Parathyroid adenoma (tissue), 2 donors: ENCODE data around the gene MYO3B.

ENCODE experiments used
- H2AFZ ChIP-seq: fragments of 300-600 bp; sonication (generic); one replicate; pipeline ENCODE4 v1.7.0; 2017; ENCODE audit warnings: antibody characterized with exemption, mild to moderate bottlenecking
- H3K27ac ChIP-seq: fragments of 300-600 bp; sonication (generic); one replicate; pipeline ENCODE4 v1.7.0; 2017
- H3K27me3 ChIP-seq: fragments of 300-600 bp; sonication (generic); one replicate; pipeline ENCODE4 v1.7.0; 2017; ENCODE audit warnings: low read length; ENCODE audit not compliant: control insufficient read depth, insufficient read depth
- H3K36me3 ChIP-seq: fragments of 300-600 bp; sonication (generic); one replicate; pipeline ENCODE4 v1.7.0; 2017; ENCODE audit warnings: low read length; ENCODE audit not compliant: control insufficient read depth, insufficient read depth
- H3K4me1 ChIP-seq: fragments of 300-600 bp; sonication (generic); one replicate; pipeline ENCODE4 v1.7.0; 2017; ENCODE audit warnings: control low read depth
- H3K4me2 ChIP-seq: fragments of 300-600 bp; sonication (generic); one replicate; pipeline ENCODE4 v1.7.0; 2017; ENCODE audit warnings: low read length
- H3K4me3 ChIP-seq: fragments of 300-600 bp; sonication (generic); one replicate; pipeline ENCODE4 v1.7.0; 2017; ENCODE audit warnings: low read depth, low read length
- H3K79me2 ChIP-seq: fragments of 300-600 bp; sonication (generic); one replicate; pipeline ENCODE4 v1.7.0; 2017; ENCODE audit warnings: control low read depth
- H3K9ac ChIP-seq: fragments of 300-600 bp; sonication (generic); one replicate; pipeline ENCODE4 v1.7.0; 2017; ENCODE audit warnings: mild to moderate bottlenecking
- H3K9me3 ChIP-seq: fragments of 300-600 bp; sonication (generic); one replicate; pipeline ENCODE4 v1.7.0; 2017; ENCODE audit warnings: low read length; ENCODE audit not compliant: control insufficient read depth
- CTCF ChIP-seq: fragments of 300-600 bp; sonication (generic); IDR thresholded peaks from one replicate; pipeline ENCODE4 v1.7.0; 2017; ENCODE audit warnings: antibody characterized with exemption, mild to moderate bottlenecking
- donor health status: primary hyperparathyroidism.

MYO3B gene

GRCh38 chr2:170247882-170248393 lies 70.0 kb downstream of the MYO3B start:
- no peak for TF ChIP-seq CTCF
- H3K27me3 ChIP-seq = no peaks in the 10 kb centered on the region
- no peak overlapping the region for H3K9ac ChIP-seq
- no peaks in the 10 kb centered on the region for H3K79me2 ChIP-seq
- H3K9me3 ChIP-seq = no peaks in the 10 kb centered on the region
- H2AFZ ChIP-seq = no peak overlapping the region
- H3K4me1 ChIP-seq = no peaks in the 10 kb centered on the region
- no peak overlapping the region for H3K4me3 ChIP-seq
- H3K27ac ChIP-seq = no peak overlapping the region
- no peaks in the 10 kb centered on the region for H3K36me3 ChIP-seq
- H3K4me2 ChIP-seq = no peak overlapping the region

GRCh38 chr2:170248574-170249393 lies 70.8 kb downstream of the MYO3B start:
- no peak for TF ChIP-seq CTCF
- Histone ChIP-seq H3K4me2 (no peak overlapping the region), H3K27me3 (no peaks in the 10 kb centered on the region), H3K4me1 (no peaks in the 10 kb centered on the region), H3K9me3 (no peaks in the 10 kb centered on the region), H3K9ac (no peak overlapping the region), H3K79me2 (no peaks in the 10 kb centered on the region), H3K4me3 (no peak overlapping the region), H2AFZ (no peak overlapping the region), H3K36me3 (no peaks in the 10 kb centered on the region), H3K27ac (no peak overlapping the region)

GRCh38 chr2:170249761-170250160 lies 71.8 kb downstream of the MYO3B start:
- Histone ChIP-seq H2AFZ (no peak overlapping the region), H3K9ac (no peak overlapping the region)

GRCh38 chr2:170250584-170250983 lies 72.6 kb downstream of the MYO3B start:
- Histone ChIP-seq H3K9me3 (no peaks in the 10 kb centered on the region), H3K9ac (no peak overlapping the region), H2AFZ (no peak overlapping the region), H3K27ac (no peak overlapping the region), H3K79me2 (no peaks in the 10 kb centered on the region), H3K4me1 (no peaks in the 10 kb centered on the region), H3K4me3 (no peak overlapping the region), H3K4me2 (no peak overlapping the region), H3K36me3 (no peaks in the 10 kb centered on the region), H3K27me3 (no peaks in the 10 kb centered on the region)
- no peak for TF ChIP-seq CTCF

More at GRCh38 chr2:170249761-170250160, 71.8 kb downstream of the MYO3B start:
- no peak for TF ChIP-seq CTCF
- Histone ChIP-seq H3K27me3 (no peaks in the 10 kb centered on the region), H3K79me2 (no peaks in the 10 kb centered on the region), H3K4me3 (no peak overlapping the region), H3K4me1 (no peaks in the 10 kb centered on the region), H3K4me2 (no peak overlapping the region), H3K36me3 (no peaks in the 10 kb centered on the region), H3K9me3 (no peaks in the 10 kb centered on the region), H3K27ac (no peak overlapping the region)

- TF ChIP-seq CTCF = no peak
Observed at GRCh38 chr2:170252414-170252813, 74.5 kb downstream of the MYO3B start.

More at GRCh38 chr2:170252414-170252813, 74.5 kb downstream of the MYO3B start:
- Histone ChIP-seq H3K9ac (no peak overlapping the region), H3K9me3 (no peaks in the 10 kb centered on the region), H3K4me2 (no peak overlapping the region), H3K27ac (no peak overlapping the region), H3K27me3 (no peaks in the 10 kb centered on the region), H2AFZ (no peak overlapping the region), H3K4me1 (no peaks in the 10 kb centered on the region), H3K36me3 (no peaks in the 10 kb centered on the region), H3K4me3 (no peak overlapping the region), H3K79me2 (no peaks in the 10 kb centered on the region)
